H1 (cell line): ENCODE measurements around the gene TMEM163.

Experiments
- CBX5 ChIP-seq: fragments of 300-800, 300-1000 bp; sonication (generic); IDR thresholded peaks from 2 replicates; pipeline ENCODE4 v1.7.1; 2016; ENCODE audit warnings: antibody characterized with exemption, low read length, low read depth
- CHD2 ChIP-seq: IDR thresholded peaks from 2 replicates; pipeline ENCODE4 v1.6.1; 2012; ENCODE audit warnings: low read length, improper control_type of control experiment
- CTBP2 ChIP-seq: IDR thresholded peaks from 2 replicates; pipeline ENCODE4 v1.7.0; 2011; ENCODE audit warnings: borderline replicate concordance, mild to moderate bottlenecking, moderate library complexity, mixed read lengths, low read length; ENCODE audit not compliant: insufficient read depth, insufficient read length
- EZH2 ChIP-seq: fragments of 200-600 bp; sonication (generic); IDR thresholded peaks from 2 replicates; pipeline ENCODE4 v1.7.1; 2012; ENCODE audit warnings: low read depth, mild to moderate bottlenecking, moderate library complexity, low read length, inconsistent platforms; ENCODE audit not compliant: severe bottlenecking
- HDAC2 ChIP-seq, 2 experiments: fragments of 300-600 bp in 1 of 2; sonication (generic) in 1 of 2; IDR thresholded peaks; 2 replicates each; pipeline ENCODE4 v1.6.1; 2011 to 2012; ENCODE audit warnings: low read depth in 2 of 2, low read length in 2 of 2, mild to moderate bottlenecking in 2 of 2, moderate library complexity in 2 of 2, borderline replicate concordance in 1 of 2, inconsistent platforms in 1 of 2
- RXRA ChIP-seq: IDR thresholded peaks from 2 replicates; pipeline ENCODE4 v1.6.1; 2011; ENCODE audit warnings: low read depth, mild to moderate bottlenecking, low read length, moderate library complexity; ENCODE audit not compliant: insufficient read depth
- SIN3A ChIP-seq, 2 experiments: IDR thresholded peaks in 1 of 2; conservative IDR thresholded peaks in 1 of 2; 2 replicates each; pipeline ENCODE4 v1.6.1; 2011 to 2012; ENCODE audit warnings: low read length in 2 of 2, improper control_type of control experiment in 1 of 2, low read depth in 1 of 2, mild to moderate bottlenecking in 1 of 2
- TAF1 ChIP-seq: IDR thresholded peaks from 2 replicates; pipeline ENCODE4 v1.6.1; 2011; ENCODE audit warnings: mild to moderate bottlenecking, low read depth, low read length
- TAF7 ChIP-seq: optimal IDR thresholded peaks from 2 replicates; pipeline ENCODE3; 2011; ENCODE audit warnings: low read depth, mild to moderate bottlenecking, inconsistent platforms, low read length, moderate library complexity, borderline replicate concordance
- TBP ChIP-seq: IDR thresholded peaks from 2 replicates; pipeline ENCODE4 v1.6.1; 2011; ENCODE audit warnings: low read depth, low read length, improper control_type of control experiment
- ZNF274 ChIP-seq: IDR thresholded peaks from 2 replicates; pipeline ENCODE4 v1.7.0; 2012; ENCODE audit warnings: low read length, borderline replicate concordance; ENCODE audit errors: extremely low read depth
- TF ChIP-seq, protein P1 (sequence below), 3 experiments: IDR thresholded peaks; 1 replicate in 2 of 3; 2 replicates in 1 of 3; pipeline versions ENCODE4 v1.5.1 to v1.6.1; 2011; ENCODE audit warnings: low read length in 3 of 3, mild to moderate bottlenecking in 3 of 3, inconsistent platforms in 2 of 3, low read depth in 1 of 3, moderate library complexity in 1 of 3; ENCODE audit not compliant: insufficient read depth in 1 of 3; ENCODE audit errors: control extremely low read depth in 1 of 3
- TF ChIP-seq, protein P2 (sequence below): IDR thresholded peaks from 2 replicates; pipeline ENCODE4 v1.6.1; 2011; ENCODE audit warnings: low read length, improper control_type of control experiment
- TF ChIP-seq, protein P3 (sequence below): IDR thresholded peaks from 2 replicates; pipeline ENCODE4 v1.6.1; 2012; ENCODE audit warnings: inconsistent platforms

DNA sequence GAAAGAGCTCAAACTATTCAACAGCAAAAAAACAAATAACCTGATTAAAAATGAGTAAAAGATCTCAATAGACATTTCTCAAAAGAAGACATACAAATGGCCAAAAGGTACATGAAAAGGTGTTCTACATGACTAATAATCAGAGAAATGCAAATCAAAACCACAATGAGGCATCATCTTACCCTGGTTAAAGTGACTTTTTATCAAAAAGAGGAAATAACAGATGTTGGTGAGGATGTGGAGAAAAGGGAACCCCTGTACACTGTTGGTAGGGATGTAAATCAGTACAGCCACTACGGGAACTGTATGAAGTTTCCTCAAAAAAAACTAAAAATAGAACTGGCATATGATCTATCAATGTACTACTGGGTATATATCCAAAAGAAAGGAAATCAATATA, 39.8 kb upstream of the TMEM163 start:
- no peak for TF ChIP-seq HDAC2 (IDR thresholded peaks at IDR 0.05; ENCODE audit: borderline replicate concordance in 1 of 2, low read depth in 2 of 2, low read length in 2 of 2)
- TF ChIP-seq, protein P1, sequence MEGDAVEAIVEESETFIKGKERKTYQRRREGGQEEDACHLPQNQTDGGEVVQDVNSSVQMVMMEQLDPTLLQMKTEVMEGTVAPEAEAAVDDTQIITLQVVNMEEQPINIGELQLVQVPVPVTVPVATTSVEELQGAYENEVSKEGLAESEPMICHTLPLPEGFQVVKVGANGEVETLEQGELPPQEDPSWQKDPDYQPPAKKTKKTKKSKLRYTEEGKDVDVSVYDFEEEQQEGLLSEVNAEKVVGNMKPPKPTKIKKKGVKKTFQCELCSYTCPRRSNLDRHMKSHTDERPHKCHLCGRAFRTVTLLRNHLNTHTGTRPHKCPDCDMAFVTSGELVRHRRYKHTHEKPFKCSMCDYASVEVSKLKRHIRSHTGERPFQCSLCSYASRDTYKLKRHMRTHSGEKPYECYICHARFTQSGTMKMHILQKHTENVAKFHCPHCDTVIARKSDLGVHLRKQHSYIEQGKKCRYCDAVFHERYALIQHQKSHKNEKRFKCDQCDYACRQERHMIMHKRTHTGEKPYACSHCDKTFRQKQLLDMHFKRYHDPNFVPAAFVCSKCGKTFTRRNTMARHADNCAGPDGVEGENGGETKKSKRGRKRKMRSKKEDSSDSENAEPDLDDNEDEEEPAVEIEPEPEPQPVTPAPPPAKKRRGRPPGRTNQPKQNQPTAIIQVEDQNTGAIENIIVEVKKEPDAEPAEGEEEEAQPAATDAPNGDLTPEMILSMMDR (IDR thresholded peaks at IDR 0.05; ENCODE audit: control extremely low read depth in 1 of 3, insufficient read depth in 1 of 3, low read depth in 1 of 3, low read length in 3 of 3), result no peak
- no peak for TF ChIP-seq SIN3A (conservative IDR thresholded peaks at IDR 0.05 in 1 of 2, IDR thresholded peaks at IDR 0.05 in 1 of 2; ENCODE audit: low read depth in 1 of 2, low read length in 2 of 2)
- TF ChIP-seq CBX5, result no peak
- TF ChIP-seq EZH2, result no peak
- TF ChIP-seq CTBP2, result no peak
- TF ChIP-seq RXRA, result no peak
- no peak for TF ChIP-seq TBP
- no peak for TF ChIP-seq TAF1
- no peak for TF ChIP-seq CHD2
- TF ChIP-seq, protein P2, sequence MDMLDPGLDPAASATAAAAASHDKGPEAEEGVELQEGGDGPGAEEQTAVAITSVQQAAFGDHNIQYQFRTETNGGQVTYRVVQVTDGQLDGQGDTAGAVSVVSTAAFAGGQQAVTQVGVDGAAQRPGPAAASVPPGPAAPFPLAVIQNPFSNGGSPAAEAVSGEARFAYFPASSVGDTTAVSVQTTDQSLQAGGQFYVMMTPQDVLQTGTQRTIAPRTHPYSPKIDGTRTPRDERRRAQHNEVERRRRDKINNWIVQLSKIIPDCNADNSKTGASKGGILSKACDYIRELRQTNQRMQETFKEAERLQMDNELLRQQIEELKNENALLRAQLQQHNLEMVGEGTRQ, result no peak
- TF ChIP-seq, protein P3, sequence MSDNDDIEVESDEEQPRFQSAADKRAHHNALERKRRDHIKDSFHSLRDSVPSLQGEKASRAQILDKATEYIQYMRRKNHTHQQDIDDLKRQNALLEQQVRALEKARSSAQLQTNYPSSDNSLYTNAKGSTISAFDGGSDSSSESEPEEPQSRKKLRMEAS, result no peak
- no peak for TF ChIP-seq TAF7
- TF ChIP-seq ZNF274, result no peak
